PFSK-1 (cell line): ENCODE data around the gene C13orf46.

Source experiments
- POLR2AphosphoS5 ChIP-seq: IDR thresholded peaks from 2 replicates; pipeline ENCODE4 v1.6.1; 2012; ENCODE audit warnings: low read depth, mild to moderate bottlenecking, control low read depth, low read length, moderate library complexity
- SIN3A ChIP-seq: IDR thresholded peaks from 2 replicates; pipeline ENCODE4 v1.6.1; 2012; ENCODE audit warnings: mild to moderate bottlenecking, low read length, moderate library complexity, borderline replicate concordance; ENCODE audit not compliant: insufficient read depth
- TAF1 ChIP-seq: IDR thresholded peaks from 2 replicates; pipeline ENCODE4 v1.6.1; 2012; ENCODE audit warnings: low read length, control low read depth, borderline replicate concordance; ENCODE audit not compliant: insufficient read depth
- TF ChIP-seq, protein P1 (sequence below), 2 experiments: IDR thresholded peaks; 2 replicates each; pipeline versions ENCODE4 v1.6.1 to v1.8.0; 2011 to 2012; ENCODE audit warnings: low read depth in 2 of 2, low read length in 2 of 2, control low read depth in 1 of 2, inconsistent platforms in 1 of 2, mild to moderate bottlenecking in 1 of 2, moderate library complexity in 1 of 2; ENCODE audit not compliant: insufficient read depth in 1 of 2

DNA sequence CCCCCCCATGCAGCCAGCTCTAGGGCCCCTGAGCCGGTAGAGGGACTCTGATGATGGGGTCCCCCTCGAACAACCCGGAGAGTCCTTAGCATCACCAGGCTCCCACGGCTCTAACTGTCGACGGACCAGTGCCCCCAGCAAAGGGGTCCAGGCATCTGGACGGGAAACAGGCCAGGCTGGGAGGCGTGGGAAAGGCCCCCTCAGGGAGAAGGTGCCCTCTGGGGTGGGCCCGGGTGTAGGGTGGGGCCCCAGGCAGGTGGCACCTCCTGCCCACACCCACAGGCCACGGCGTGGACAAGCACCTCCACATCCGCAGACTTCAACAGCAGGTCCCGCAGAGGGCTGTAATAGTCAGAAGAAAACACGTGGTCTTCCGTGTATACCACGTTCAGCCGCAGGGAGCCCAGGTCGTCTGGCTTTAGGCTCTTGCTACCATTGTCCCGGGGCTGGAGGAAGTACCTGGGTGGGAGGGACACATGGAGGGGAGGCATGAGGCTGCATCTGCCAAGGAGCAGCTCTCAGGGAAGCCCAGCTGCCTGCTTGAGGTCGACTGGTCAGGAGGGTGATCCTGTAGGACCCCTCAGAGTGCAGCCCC is 44.7 kb upstream of the C13orf46 start:
- TF ChIP-seq POLR2AphosphoS5 (no peak), TAF1 (no peak), SIN3A (no peak)
- TF ChIP-seq, protein P1, sequence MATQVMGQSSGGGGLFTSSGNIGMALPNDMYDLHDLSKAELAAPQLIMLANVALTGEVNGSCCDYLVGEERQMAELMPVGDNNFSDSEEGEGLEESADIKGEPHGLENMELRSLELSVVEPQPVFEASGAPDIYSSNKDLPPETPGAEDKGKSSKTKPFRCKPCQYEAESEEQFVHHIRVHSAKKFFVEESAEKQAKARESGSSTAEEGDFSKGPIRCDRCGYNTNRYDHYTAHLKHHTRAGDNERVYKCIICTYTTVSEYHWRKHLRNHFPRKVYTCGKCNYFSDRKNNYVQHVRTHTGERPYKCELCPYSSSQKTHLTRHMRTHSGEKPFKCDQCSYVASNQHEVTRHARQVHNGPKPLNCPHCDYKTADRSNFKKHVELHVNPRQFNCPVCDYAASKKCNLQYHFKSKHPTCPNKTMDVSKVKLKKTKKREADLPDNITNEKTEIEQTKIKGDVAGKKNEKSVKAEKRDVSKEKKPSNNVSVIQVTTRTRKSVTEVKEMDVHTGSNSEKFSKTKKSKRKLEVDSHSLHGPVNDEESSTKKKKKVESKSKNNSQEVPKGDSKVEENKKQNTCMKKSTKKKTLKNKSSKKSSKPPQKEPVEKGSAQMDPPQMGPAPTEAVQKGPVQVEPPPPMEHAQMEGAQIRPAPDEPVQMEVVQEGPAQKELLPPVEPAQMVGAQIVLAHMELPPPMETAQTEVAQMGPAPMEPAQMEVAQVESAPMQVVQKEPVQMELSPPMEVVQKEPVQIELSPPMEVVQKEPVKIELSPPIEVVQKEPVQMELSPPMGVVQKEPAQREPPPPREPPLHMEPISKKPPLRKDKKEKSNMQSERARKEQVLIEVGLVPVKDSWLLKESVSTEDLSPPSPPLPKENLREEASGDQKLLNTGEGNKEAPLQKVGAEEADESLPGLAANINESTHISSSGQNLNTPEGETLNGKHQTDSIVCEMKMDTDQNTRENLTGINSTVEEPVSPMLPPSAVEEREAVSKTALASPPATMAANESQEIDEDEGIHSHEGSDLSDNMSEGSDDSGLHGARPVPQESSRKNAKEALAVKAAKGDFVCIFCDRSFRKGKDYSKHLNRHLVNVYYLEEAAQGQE (IDR thresholded peaks at IDR 0.05; ENCODE audit: insufficient read depth in 1 of 2, low read depth in 2 of 2, low read length in 2 of 2), result no peak
